ENCODE data around the gene CD80.

Gene CD80

DNA sequence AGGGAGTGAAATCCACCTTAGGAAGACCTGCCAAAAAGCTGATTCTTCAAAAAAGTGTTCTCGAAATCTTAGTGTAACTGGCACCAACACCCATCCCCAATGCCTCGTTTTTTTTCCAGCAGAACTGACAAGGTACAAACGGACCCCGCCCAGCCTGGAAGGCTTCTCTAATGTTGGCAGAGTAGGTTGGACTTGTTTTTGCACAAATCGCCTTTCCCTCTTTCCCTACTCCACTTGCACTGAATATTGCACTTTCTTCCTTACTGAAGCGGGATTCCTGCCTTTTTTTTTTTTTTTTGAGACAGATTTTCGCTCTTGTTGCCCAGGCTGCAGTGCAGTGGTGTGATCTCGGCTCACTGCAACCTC lies 61.6 kb downstream of the CD80 start:
- TF ChIP-seq, protein P1, sequence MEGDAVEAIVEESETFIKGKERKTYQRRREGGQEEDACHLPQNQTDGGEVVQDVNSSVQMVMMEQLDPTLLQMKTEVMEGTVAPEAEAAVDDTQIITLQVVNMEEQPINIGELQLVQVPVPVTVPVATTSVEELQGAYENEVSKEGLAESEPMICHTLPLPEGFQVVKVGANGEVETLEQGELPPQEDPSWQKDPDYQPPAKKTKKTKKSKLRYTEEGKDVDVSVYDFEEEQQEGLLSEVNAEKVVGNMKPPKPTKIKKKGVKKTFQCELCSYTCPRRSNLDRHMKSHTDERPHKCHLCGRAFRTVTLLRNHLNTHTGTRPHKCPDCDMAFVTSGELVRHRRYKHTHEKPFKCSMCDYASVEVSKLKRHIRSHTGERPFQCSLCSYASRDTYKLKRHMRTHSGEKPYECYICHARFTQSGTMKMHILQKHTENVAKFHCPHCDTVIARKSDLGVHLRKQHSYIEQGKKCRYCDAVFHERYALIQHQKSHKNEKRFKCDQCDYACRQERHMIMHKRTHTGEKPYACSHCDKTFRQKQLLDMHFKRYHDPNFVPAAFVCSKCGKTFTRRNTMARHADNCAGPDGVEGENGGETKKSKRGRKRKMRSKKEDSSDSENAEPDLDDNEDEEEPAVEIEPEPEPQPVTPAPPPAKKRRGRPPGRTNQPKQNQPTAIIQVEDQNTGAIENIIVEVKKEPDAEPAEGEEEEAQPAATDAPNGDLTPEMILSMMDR (conservative IDR thresholded peaks at IDR 0.05; ENCODE audit: low read depth, low read length) = no peak
- H3K4me3 ChIP-seq (ENCODE audit: low read length) = peak overlapping the region; percentile 80
- DNase-seq (ENCODE audit: low read depth) = no peak

DNA sequence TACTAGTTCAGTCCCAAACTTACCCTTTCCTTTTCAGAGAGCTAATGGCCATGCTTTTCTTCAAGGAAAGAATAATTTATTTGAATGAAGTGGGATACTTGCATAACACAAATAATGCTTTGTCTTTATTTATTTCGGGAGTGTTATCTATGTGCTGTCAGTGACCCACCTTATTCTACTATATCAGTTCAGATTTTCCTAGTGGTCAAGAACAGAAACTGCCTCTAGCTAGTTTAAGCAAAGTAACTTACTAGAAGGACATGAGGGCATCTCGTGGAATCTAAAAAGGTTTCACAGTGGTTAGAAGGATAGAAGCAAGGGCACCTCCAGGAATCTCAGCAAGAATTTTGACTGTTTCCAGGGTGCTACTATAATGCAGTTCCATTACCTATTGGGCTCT lies 64.8 kb downstream of the CD80 start:
- TF ChIP-seq, protein P1 (conservative IDR thresholded peaks at IDR 0.05; ENCODE audit: low read depth, low read length) = no peak
- no peak overlapping the region for H3K4me3 ChIP-seq (ENCODE audit: low read length)
- DNase-seq (ENCODE audit: low read depth) = no peak

DNA sequence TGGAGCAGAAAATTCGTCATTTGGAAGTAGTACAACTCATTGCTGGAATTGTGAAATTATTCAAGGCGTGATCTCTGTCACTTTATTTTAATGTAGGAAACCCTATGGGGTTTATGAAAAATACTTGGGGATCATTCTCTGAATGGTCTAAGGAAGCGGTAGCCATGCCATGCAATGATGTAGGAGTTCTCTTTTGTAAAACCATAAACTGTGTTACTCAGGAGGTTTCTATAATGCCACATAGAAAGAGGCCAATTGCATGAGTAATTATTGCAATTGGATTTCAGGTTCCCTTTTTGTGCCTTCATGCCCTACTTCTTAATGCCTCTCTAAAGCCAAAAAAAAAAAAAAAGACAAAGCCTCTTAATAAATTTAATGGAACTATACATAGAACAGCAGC lies 66.6 kb downstream of the CD80 start:
- H3K4me3 ChIP-seq (ENCODE audit: low read length) = no peak overlapping the region
- TF ChIP-seq, protein P1 (conservative IDR thresholded peaks at IDR 0.05; ENCODE audit: low read depth, low read length) = no peak
- DNase-seq (ENCODE audit: low read depth) = no peak

DNA sequence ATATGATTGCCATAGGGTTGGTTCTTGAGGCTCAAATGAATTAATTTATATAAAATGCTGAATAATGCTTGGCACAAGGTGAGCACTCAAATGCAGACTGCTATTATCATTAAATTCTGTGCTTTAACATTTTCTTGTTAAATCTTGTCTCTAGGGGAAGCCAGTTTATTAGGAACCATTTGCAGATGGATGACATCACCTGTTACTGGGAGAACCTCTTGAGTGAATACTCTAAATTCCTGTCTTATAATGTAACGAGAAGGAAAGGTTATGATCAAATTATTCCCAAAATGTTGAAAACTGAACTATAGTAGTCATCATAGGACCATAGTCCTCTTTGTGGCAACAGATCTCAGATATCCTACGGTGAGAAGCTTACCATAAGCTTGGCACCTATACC lies 67.3 kb downstream of the CD80 start:
- H3K4me3 ChIP-seq (ENCODE audit: low read length) = no peak overlapping the region
- TF ChIP-seq, protein P1 (conservative IDR thresholded peaks at IDR 0.05; ENCODE audit: low read depth, low read length) = no peak
- no peak for DNase-seq (ENCODE audit: low read depth)

DNA sequence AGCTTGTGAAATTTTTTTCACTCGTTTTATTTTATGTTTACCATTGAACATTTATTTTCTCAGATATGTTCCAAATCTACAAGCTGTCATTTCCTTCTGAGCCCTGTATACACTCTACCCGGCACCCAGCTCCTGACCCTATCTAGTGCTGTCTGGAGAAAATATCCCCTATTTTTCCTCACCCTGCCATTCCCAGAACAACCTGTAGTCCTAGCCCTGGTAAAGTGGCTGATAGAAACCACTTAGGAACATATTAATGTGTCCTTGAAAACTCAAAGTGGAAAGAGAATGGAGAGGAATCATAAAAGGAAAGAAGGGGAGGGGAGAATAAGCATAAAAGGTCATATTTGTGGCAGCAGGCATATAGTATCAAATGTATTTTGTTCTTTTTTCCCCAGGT lies 69.3 kb downstream of the CD80 start:
- TF ChIP-seq, protein P1 (conservative IDR thresholded peaks at IDR 0.05; ENCODE audit: low read depth, low read length) = no peak
- DNase-seq (ENCODE audit: low read depth) = no peak
- H3K4me3 ChIP-seq (ENCODE audit: low read length) = no peak overlapping the region

DNA sequence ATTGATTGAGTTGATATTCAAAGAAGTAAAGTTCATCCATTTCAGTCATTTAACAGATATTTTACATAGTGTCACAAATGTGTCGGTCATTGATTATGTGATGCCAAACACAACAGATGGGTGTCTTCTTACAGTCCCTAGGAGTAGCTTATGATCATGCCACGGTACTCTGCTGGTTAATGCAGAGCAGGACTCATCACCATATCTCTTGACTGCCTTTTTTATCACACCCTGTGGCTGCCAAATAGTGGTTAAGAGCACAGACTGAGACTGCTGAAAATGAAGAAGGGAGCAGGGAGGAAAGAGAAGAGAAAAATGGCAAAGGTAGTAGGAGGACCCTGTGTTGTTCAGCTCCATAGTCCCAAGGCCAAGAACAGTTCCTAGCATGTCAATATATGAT lies 73.9 kb downstream of the CD80 start:
- DNase-seq (ENCODE audit: low read depth) = no peak
- TF ChIP-seq, protein P1 (conservative IDR thresholded peaks at IDR 0.05; ENCODE audit: low read depth, low read length) = no peak
- H3K4me3 ChIP-seq (ENCODE audit: low read length) = no peak overlapping the region

DNA sequence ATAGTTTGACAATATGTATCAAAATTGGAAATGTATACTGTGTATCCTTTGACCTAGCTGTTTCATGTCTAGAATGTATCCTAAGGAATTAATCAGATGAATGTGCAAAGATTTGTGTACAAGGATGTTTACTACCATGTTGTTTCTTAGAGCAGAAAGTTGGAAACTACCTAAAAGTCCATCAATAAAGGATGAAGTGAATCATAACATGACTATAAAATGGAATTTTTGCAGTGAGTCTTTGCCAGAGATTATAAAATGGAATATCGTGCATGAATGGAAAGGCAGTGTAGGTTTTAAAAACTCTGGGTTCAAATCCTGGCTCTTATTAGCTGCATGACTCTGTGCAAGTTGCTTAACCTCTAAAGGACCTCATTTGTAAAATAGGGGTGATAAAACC lies 76.3 kb downstream of the CD80 start:
- H3K4me3 ChIP-seq (ENCODE audit: low read length) = no peak overlapping the region
- no peak for DNase-seq (ENCODE audit: low read depth)
- TF ChIP-seq, protein P1 (conservative IDR thresholded peaks at IDR 0.05; ENCODE audit: low read depth, low read length) = no peak

Data from retinal pigment epithelial cell (primary cell).